GM03348 (cell line): ENCODE data around the gene PAPSS1.
"Not testable (repeated sequence)": the region's sequence is repeated elsewhere in the genome, so short reads cannot be mapped to it uniquely, and the experiment has no call there.

ENCODE experiments used
- DNase-seq: peaks from one replicate; pipeline ENCODE4 v3.0.0; 2012; ENCODE audit warnings: low spot score

Gene PAPSS1

DNA sequence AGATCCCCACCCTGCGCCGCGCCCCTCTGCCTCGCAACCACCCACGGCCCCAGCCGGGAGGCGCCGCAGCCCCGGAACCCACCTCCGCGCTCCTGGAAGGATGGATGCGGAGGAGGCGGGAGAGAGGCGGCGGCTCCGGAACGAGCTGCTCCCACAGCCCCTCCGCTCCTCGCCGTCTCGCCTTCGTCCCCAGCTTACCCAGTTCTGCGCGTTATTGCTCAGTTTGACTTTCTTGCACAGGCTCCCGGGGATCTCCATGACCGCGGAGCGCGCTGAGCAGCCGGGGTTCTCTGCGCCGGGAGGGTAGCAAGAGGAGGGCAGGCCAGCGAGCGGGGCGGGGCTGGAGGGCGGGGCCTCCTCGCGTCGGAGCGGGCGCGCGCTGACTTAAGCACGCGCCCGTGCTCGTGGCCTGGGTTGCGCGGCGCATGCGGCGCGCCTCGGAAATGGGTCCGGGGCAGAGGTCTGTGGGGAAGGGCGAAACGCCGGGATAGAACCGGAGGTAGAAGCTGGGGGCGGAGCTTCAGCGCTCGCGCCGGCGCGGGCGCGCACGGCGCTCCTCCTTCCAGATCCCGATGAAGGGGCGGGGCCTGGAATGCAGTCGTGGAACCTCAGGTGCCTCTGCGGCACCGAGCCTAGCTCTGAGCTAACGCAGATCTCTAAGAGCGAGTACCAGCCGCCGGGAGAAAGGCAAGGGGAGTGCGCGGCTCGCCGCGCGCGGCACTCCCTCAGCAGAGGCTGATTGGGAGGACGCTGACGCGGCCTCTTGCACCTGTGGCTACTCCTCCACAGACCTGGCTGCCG is at the start of gene PAPSS1:
Gene PAPSS1, minus strand, starts transcription at position 313 of the 801 bp plus-strand sequence. Its CDS starts 55 bp downstream, at position 258.
- DNase-seq = peak; percentile 98

DNA sequence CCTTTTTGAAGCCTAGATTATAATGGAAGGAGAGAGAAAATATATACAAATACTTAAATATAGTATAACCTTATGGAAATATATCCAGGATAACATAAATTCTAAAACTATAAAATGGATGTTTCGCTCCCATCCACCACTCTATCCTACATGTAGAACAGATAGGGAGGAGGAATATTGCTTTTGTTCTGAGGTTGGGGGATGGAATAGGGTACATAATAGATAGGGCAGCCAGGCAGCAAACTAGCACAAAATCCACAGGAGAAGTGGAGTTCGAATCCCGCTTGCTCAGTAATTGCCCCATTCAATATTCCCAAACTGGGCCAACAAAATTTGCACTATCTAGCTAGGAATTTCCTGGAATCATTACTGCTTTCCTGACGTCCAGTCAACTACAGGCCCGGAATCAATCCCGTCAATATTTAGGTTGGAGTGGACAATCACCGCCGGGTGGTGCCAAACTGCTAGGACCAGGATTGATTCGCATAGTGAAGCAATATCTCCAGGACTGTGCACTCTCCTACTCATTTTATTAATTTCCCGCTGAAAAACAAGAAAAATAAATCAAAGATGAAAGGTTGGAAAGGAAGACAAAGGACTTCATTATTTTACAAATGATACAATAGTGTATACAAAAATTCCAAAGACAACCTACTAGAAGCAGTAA is 40.4 kb upstream of the PAPSS1 start:
- DNase-seq = no peak

DNA sequence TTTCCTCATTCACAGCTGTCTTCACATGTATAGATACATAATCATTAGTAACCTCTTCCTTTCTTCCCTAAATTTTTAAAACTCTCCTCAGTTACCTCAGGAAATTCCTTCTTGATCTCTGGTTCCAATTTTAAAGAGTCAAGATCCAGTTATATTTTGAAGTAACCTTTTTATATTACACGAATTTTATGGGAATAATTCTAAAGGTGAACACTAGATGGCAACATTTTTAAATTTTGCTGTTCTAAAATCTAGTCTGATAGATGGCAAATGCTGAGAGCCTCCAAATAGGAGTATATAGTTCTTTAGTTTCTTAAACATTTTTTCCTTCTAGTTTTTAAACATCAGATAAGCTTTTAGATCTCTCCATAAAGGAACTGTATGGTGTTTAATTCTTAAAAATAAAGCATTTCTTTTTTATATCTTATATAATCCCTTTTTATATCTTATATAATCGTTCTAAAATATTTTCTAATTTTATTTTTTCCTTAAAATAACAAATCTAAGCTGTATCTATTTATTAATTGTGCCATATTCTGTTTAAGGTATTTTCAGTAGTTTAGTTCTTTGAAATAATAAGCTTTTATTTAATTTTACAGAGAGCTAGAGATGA is 37.9 kb upstream of the PAPSS1 start:
- DNase-seq = peak; percentile 56

DNA sequence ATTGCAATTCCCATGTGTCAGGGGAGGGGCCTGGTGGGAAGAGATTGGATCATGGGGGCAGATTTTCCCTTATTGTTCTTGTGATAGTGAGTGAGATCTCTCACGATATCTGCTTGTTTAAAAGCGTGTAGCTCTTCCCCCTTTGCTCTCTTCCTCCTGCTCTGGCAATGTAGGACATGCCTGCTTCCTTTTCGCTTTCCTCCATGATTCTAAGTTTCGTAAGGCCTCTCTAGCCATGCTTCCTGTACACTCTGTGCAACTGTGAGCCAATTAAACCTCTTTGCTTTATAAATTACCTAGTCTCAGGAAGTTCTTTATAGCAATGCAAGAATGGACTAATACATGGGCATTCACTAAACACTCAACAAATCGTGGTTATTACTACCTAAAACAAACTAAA is 37.2 kb upstream of the PAPSS1 start:
- DNase-seq = no peak

DNA sequence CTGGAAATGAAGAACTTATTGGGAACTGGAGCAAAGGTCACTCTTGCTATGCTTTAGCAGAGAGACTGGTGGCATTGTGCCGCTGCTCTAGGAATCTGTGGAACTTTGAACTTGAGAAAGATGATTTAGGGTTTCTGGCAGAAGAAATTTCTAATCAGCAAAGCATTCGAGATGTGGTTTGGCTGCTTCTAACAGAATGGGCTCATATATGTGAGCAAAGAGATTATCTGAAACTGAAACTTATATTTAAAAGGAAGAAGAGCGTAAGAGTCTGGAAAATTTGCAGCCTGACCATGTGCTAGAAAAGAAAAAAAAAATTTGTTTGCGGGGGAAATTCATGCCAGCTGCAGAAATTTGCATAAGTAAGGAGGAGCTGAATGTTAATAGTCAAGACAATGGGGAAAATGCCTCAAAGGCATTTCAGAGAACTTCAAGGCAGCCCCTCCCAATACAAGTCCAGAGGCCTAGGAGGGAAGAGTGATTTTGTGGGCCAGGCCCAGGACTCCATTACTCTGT is 35.9 kb upstream of the PAPSS1 start:
- no peak for DNase-seq

DNA sequence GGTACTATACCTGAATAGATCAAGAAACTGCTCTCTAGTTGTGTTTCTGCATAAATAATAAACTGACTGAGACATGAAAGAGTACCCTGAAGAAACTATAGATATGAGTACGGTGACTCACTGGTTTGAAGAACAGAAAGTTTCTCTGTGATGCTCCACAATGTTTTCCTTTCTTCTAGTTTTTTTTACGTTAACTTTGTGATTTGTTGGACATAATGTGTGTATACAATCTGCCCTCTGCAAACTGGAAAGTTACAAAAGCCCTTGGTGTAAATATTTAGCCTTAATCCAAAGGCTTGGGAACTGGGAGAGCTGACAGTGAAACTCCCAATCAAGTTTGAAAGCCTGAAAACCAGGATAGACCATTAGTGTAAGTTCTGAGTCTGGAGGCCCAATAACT is 31.6 kb upstream of the PAPSS1 start:
- DNase-seq = no peak

DNA sequence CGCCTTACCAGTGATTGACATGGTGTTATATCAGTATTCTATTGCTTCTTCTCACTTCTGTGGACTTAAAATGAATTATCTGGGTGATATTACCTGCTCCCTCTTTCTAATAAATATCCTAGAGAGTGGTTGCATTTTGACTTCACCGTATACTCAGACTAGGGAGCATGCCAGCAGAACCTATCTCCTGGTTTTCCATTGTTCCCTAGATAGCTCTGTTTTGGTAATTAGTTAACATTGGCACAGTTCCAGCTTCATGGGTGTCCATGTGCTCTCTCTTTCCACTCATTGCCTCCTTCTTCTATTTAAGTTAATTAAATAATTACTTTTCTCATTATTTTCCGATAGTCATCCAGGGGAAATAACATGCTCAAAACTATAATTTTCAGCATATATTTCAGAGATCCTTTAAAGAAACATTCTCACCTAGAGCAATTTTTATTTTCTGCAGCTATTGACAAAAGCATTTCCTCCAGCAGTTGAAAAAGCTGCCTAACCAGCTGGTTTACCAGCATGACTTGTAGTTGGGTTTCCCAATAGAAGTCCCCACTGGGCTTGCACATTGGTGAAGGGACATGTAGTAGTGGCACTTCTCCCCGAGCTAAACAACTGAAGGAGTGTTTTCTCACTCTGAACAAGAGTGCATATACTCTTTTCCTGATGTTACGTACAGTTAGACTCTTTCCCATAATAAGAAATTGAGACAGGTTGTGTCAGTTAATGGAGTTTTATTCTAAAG is 27.9 kb upstream of the PAPSS1 start:
- no peak for DNase-seq

DNA sequence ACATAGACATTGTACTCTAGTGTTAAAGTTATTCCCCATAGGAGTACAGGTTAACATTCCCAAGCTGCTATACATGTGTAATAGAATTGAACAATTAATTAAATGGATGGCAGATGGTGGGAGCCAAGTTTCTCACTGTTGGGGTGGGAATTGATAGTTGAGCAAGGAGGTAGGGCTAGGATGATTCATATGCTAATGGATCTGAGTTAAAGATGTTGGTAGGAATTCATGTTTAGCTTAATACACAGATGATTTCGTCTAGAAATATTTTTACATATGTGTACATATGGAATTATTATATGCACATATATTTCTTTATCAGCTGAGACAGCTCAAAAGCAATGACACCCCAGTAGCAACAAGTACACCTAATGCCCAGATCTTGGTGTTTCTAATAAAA is 26.1 kb upstream of the PAPSS1 start:
- no peak for DNase-seq

DNA sequence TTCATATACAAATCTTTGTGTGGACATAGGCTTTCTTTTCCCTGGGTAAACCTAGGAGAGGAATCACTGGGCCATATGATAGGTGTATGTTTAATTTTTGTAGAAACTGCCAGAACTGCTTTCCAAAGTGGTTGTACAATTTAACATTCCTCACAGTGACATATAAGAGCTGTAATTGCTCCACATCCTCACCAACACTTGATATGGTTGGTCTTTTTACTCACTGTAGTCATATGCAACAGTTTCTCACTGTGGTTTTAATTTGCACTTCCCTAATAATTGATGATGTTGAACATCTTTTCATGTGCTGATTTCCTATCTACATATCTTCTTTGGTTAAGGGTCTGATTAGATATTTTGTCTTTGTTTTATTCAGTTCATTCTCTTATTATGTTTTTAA is 24.5 kb upstream of the PAPSS1 start:
- no peak for DNase-seq

DNA sequence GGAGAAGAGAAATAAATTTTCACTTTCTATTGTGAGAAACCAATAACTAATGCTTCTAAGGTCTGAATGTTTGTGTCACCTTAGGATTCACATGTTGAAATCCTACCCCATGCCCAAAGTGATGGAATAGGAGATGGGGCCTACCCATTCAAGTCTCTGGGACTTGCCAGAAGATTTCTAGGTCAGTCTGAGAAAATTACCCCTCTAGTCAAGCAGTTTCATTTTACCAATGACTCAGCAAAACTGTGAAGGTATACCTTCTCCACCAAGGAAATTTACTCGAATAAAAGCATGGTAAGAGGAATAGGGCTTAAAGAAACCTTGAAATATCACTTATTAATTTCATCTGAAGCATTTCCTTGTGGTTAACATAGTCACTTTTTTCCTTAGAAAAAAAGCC is 23.5 kb upstream of the PAPSS1 start:
- DNase-seq = no peak

DNA sequence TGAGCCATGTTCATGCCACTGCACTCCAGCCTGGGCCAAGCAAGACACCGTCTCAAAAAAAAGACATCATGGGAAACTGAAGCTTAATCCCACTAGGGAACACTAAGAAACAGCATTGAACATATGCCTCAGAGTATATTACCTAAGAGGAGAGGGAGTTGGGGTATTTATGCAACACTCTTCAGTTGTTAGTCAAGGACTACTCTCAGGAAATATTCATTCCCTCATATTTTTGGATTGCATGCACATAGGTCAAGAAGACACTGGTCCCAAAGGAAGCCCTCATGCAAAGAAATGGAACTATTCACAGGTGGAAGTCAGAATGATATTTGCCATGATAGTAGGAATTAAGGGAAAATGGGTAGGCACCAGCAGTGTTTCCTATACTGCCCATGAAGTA is 22.8 kb upstream of the PAPSS1 start:
- no peak for DNase-seq

DNA sequence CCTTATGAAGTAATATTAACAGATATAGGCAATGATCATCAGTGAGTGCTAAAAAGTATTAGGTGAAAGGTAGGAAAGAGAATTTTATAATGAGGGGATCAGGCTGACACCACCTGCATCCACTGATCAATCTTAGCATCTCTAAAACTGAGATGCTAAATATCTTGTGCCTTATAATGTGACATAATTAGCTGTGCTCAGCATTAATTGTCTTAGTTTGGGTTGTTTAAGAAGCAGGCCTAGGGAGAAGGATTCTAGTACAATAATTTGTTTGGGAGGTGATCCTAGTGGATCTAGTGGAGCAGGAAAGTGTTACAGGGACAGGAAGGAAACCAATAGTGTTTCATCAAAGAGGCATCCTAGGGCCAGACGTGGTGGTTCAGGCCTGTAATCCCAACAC is 22.2 kb upstream of the PAPSS1 start:
- no peak for DNase-seq

DNA sequence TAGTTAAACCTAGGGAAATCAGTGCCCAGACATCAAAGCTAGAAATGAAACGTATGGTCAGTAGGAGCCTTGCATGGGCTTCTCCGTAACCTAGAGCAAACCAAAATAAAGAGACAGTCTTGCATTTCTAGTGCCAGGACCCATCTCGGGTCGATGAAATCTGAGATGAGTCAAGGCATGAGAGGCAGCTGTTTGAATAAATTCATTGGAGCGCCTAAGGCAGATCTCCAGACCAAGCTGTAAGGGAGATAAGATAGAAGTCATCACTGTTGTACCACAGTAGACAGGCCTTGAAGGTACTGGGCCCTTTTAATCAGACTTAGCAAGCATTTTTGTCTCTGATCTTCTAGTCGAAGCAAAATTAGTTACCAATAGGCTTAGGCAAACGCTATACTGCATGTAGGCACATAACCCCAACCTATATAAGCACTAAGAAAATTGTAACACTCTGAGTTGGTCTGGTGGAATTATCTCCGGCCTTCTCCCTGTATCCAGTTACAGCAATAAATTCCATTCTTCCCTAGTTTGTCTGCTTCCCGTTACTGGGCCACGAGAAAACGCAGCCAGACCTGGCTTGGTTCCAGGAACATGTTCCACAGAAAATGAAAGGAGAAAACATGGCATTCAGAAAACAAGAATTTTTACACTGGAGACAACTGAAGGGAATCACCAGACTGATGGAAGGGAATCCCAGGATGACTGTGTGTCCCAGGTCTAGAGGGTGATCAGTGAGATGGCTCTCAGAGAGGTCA is 21.1 kb upstream of the PAPSS1 start:
- peak; percentile 34 for DNase-seq

DNA sequence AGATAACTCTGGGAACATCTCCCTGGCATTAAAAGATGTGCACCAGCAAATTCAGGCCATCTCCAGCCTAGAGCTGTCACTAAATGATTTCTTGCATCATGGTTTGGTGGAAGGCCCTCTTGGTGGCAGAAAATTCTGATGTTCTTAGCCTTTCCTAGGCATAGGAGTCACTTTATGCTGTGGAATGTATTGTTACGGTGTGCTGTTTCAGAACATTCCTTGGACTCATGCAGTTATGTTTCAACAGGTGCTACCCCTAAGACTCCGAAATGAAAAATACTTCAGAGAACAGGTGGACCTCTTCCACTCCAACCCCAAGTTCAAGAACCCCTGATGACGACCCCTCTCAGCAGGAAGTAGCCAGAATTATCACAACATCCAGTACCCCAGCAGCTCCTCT is 20.3 kb upstream of the PAPSS1 start:
- DNase-seq = no peak

DNA sequence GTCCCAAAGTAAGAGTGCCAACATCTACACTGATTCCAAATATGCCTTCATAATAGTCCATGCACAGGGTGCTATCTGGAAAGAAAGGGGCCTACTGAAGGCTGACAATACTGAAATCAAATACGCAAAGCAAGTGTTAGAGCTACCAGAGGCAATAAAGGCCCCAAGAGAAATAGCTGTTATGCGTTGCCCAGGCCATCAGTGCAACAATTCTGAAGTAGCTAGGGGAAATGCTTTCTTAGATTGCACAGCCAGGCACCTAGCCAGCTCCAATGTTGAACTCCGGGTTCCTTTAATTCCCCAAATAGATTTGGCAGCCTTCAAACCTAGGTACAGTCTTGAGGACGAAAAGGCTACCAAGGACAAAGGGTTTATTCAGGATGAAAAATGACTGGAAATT is 17.4 kb upstream of the PAPSS1 start:
- DNase-seq = no peak

DNA sequence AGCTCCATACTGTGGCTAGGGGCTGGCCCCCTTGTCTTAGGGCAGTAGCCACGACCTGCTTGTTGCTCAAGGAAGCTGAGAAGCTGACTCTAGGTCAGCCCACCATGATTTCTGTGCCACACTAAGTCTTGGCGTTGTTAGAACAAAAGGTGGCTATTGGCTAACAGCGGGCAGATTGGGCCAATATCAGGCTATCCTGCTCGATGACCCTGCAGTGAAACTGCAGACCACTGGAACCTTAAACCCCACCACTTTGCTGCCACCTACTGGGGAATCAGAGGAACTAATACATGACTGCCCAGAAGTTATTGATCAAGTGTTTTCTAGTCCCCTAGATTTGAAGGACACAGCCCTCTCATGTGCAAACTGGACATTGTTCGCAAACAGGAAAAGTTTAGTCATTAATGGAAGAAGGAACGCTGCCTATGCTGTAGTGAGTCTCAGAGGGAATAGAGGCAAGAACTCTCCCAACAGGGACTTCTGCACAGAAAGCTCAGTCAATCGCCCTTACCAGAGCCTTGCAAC is 17.0 kb upstream of the PAPSS1 start:
- DNase-seq = peak; percentile 73

DNA sequence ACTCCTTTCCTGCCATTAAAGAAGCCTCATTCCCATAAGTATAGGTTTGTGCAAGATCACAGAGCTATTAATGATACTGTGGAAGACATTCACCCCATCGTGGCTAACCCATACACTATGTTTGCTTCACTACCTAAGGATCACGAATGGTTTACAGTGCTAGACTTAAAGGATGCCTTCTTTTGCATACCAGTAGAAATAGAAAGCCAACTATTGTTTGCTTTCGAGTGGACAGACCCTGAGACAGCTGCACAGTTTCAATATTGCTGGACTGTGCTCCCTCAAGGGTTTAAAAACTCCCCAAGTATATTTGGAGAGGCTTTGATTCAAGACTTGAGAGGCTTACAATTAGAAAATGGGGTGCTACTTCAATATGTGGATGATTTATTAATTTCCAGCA is 16.0 kb upstream of the PAPSS1 start:
- DNase-seq = no peak

DNA sequence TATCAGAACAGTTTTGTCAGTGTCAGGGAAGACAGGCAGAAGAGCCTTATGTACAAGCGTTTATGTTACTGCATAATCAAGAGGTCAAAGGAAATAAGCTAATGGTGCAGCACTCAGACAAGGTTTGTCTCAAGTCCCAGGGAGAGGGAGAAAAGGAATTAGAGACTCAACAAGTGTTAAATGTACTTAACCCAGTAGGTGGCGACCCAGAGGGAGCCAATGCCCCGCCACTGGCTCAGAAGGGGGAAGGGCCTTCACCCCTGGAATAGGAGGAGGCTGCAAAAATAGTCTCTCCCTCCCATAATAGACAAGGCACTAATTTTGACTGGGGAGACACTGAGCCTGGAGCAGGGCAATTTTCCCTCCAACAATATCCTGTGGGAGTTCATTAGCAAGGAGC is 14.1 kb upstream of the PAPSS1 start:
- DNase-seq = peak; percentile 19

DNA sequence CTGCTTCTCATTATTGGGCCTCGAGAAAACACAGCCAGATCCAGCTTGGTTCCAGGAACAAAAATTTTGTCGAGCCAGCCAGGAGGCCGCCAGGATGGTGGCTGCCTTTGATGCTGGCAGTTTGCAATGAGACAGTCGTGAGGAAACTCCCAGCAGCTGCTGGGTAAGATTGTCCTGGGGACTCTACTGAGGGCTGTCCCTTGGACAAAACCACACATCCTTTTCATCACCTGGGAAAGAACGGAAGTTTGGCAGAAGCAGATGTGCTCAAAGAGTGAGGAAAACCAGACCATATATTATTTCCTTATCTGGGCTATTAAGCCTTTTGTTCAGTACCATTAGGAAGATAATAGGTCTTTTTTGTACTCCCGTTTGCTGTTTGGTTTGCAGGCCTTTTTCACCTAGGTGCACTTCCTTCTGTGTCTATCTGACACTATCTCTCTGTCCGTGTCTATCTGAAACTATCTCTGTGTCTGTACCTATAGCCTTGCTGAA is 13.4 kb upstream of the PAPSS1 start:
- no peak for DNase-seq

DNA sequence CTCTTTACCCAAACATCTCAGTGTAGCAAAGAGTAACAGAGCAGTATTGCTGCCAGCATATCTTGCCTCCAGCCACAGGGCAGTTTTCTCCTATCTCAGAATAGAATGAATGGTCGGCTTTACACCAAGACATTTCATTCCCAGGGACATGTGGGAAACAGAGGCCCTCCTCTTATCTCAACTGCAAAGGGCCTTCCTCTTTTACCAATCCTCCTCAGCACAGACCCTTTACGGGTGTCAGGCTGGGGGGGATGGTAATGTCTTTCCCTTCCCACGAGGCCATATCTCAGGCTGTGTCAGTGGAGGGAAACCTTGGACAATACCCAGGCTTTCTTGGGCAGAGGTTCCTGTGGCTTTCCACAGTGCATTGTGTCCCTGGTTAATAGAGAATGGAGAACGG is 9.0 kb upstream of the PAPSS1 start:
- DNase-seq = not testable (repeated sequence)
